SK-N-SH (cell line): ENCODE measurements around the gene PRKACA. TPM values are rescaled to one million over a fixed set of nuclear protein-coding genes. Genes with fewer than 3 reads are reported as not detected.
A peak's percentile ranks its signal among the peaks of the same experiment; 100 is the strongest.

Source experiments
- CTCF ChIA-PET: fragments of 300-600, 350-600 bp; formaldehyde crosslinking; extraction: SDS; loops from one replicate; lab custom pipeline; 2021; lab: Yijun Ruan, JAX
- POLR2A ChIA-PET: fragments of 350-600 bp; sonication (Branson Sonifier 250); formaldehyde crosslinking; extraction: SDS; loops from one replicate; lab custom pipeline; 2020; ENCODE audit warnings: antibody characterized with exemption, inconsistent platforms; lab: Yijun Ruan, JAX
- DNase-seq: peaks from one replicate; pipeline ENCODE4 v3.0.0; 2012
- H2AFZ ChIP-seq: fragments of 200-600 bp; sonication (generic); 2 replicates; pipeline ENCODE4 v1.8.1; 2016; ENCODE audit warnings: antibody characterized with exemption, mild to moderate bottlenecking, low read depth
- H3F3A ChIP-seq: fragments of 200-600 bp; sonication (generic); replicated peaks from 2 replicates; pipeline ENCODE3; 2016; ENCODE audit warnings: antibody characterized with exemption, mild to moderate bottlenecking; ENCODE audit not compliant: insufficient read depth
- H3K27ac ChIP-seq, 2 experiments: fragments of 200-500 bp in 1 of 2; fragments of 200-600 bp in 1 of 2; sonication (Bioruptor generic) in 1 of 2; sonication (generic), shearing (Covaris generic) in 1 of 2; 2 replicates each; pipeline versions ENCODE4 v1.5.1 to v1.6.1; 2014 to 2016; ENCODE audit warnings: low read depth in 2 of 2, inconsistent platforms in 1 of 2, low read length in 1 of 2, mild to moderate bottlenecking in 1 of 2, mixed read lengths in 1 of 2
- H3K27me3 ChIP-seq: fragments of 200-600 bp; sonication (generic), shearing (Covaris generic); 2 replicates; pipeline ENCODE4 v1.6.1; 2016; ENCODE audit warnings: mixed run types; ENCODE audit not compliant: insufficient read depth
- H3K36me3 ChIP-seq, 2 experiments: fragments of 200-500 bp in 1 of 2; fragments of 200-600 bp in 1 of 2; sonication (Bioruptor generic) in 1 of 2; sonication (generic) in 1 of 2; replicated peaks in 1 of 2; 2 replicates each; pipeline versions ENCODE3 to v1.5.1; 2014 to 2016; ENCODE audit warnings: low read length in 1 of 2, mild to moderate bottlenecking in 1 of 2; ENCODE audit not compliant: insufficient read depth in 2 of 2, control insufficient read depth in 1 of 2
- H3K4me1 ChIP-seq, 2 experiments: fragments of 200-500 bp in 1 of 2; fragments of 200-600 bp in 1 of 2; sonication (Bioruptor generic) in 1 of 2; sonication (generic), shearing (Covaris generic) in 1 of 2; 2 replicates each; pipeline versions ENCODE4 v1.5.1 to v1.6.1; 2014 to 2016; ENCODE audit warnings: low read depth in 1 of 2, low read length in 1 of 2, mixed run types in 1 of 2; ENCODE audit not compliant: insufficient read depth in 2 of 2, control insufficient read depth in 1 of 2
- H3K4me2 ChIP-seq: fragments of 200-600 bp; sonication (generic), shearing (Covaris generic); 2 replicates; pipeline ENCODE4 v1.6.1; 2017; ENCODE audit warnings: mixed run types
- H3K4me3 ChIP-seq, 2 experiments: fragments of 200-500 bp in 1 of 2; fragments of 200-600 bp in 1 of 2; sonication (Bioruptor generic) in 1 of 2; sonication (generic), shearing (Covaris generic) in 1 of 2; 2 replicates each; pipeline versions ENCODE4 v1.5.1 to v1.8.1; 2014 to 2016; ENCODE audit warnings: low read depth in 2 of 2, inconsistent platforms in 1 of 2, low read length in 1 of 2, mild to moderate bottlenecking in 1 of 2, mixed read lengths in 1 of 2, moderate library complexity in 1 of 2
- H3K79me2 ChIP-seq: fragments of 200-600 bp; sonication (generic); 2 replicates; pipeline ENCODE4 v1.8.1; 2017; ENCODE audit warnings: mild to moderate bottlenecking; ENCODE audit not compliant: insufficient read depth
- H3K9ac ChIP-seq: fragments of 200-600 bp; sonication (generic); 2 replicates; pipeline ENCODE4 v1.6.1; 2017; ENCODE audit warnings: mixed run types
- H3K9me2 ChIP-seq: fragments of 200-600 bp; sonication (generic); 2 replicates; pipeline ENCODE4 v1.6.1; 2017; ENCODE audit warnings: mixed run types
- H3K9me3 ChIP-seq: fragments of 200-600 bp; sonication (generic); 2 replicates; pipeline ENCODE4 v1.6.1; 2017; ENCODE audit warnings: mixed run types, mild to moderate bottlenecking, moderate library complexity
- H4K20me1 ChIP-seq: fragments of 200-600 bp; sonication (generic); 2 replicates; pipeline ENCODE4 v1.6.1; 2017; ENCODE audit warnings: mild to moderate bottlenecking, mixed run types; ENCODE audit not compliant: insufficient read depth
- CHD2 ChIP-seq: fragments of 150-350 bp; IDR thresholded peaks from 2 replicates; pipeline ENCODE4 v1.6.1; 2018; ENCODE audit warnings: low read length; ENCODE audit not compliant: partially characterized antibody
- ELF1 ChIP-seq: IDR thresholded peaks from 2 replicates; pipeline ENCODE4 v1.4.0; 2012
- EP300 ChIP-seq, 2 experiments: IDR thresholded peaks; 2 replicates each; pipeline versions ENCODE4 v1.4.0 to v1.6.1; 2012; ENCODE audit warnings: borderline replicate concordance in 1 of 2, low read depth in 1 of 2, low read length in 1 of 2
- EZH2phosphoT487 ChIP-seq: fragments of 200-600 bp; sonication (generic); IDR thresholded peaks from 2 replicates; pipeline ENCODE4 v1.6.1; 2017; ENCODE audit warnings: low read depth, mixed run types, mild to moderate bottlenecking, antibody characterized with exemption, moderate library complexity, borderline replicate concordance
- FOSL2 ChIP-seq: IDR thresholded peaks from 2 replicates; pipeline ENCODE4 v1.4.0; 2012; ENCODE audit warnings: low read depth, mild to moderate bottlenecking, moderate library complexity, borderline replicate concordance
- GATA2 ChIP-seq: sonication (generic); formaldehyde crosslinking; IDR thresholded peaks from 2 replicates; pipeline ENCODE4 v1.5.0; 2020; ENCODE audit warnings: mild to moderate bottlenecking, missing genetic modification reagents
- IRF3 ChIP-seq: fragments of 150-350 bp; IDR thresholded peaks from 2 replicates; pipeline ENCODE4 v1.6.1; 2016; ENCODE audit warnings: mild to moderate bottlenecking, low read depth, low read length
- JUND ChIP-seq: IDR thresholded peaks from 2 replicates; pipeline ENCODE4 v1.4.0; 2012
- MXI1 ChIP-seq: IDR thresholded peaks from 2 replicates; pipeline ENCODE4 v1.6.1; 2012; ENCODE audit warnings: mild to moderate bottlenecking, low read depth, low read length, improper control_type of control experiment
- NFIC ChIP-seq: IDR thresholded peaks from 2 replicates; pipeline ENCODE4 v1.4.0; 2012; ENCODE audit warnings: borderline replicate concordance
- NRF1 ChIP-seq: IDR thresholded peaks from 2 replicates; pipeline ENCODE4 v1.6.1; 2012; ENCODE audit warnings: low read depth, mild to moderate bottlenecking, low read length
- POLR2AphosphoS5 ChIP-seq: IDR thresholded peaks from 2 replicates; pipeline ENCODE4 v1.6.1; 2012; ENCODE audit warnings: low read depth, low read length
- RAD21 ChIP-seq: IDR thresholded peaks from 2 replicates; pipeline ENCODE4 v1.6.1; 2012; ENCODE audit warnings: mild to moderate bottlenecking, low read length
- RCOR1 ChIP-seq: fragments of 150-350 bp; IDR thresholded peaks from 2 replicates; pipeline ENCODE4 v1.6.1; 2017; ENCODE audit warnings: antibody characterized with exemption, low read length
- RFX5 ChIP-seq: IDR thresholded peaks from 2 replicates; pipeline ENCODE4 v1.6.1; 2012; ENCODE audit warnings: mild to moderate bottlenecking, improper control_type of control experiment, low read length
- RXRA ChIP-seq: IDR thresholded peaks from 2 replicates; pipeline ENCODE4 v1.4.0; 2012; ENCODE audit warnings: low read depth, mild to moderate bottlenecking, borderline replicate concordance
- SMC3 ChIP-seq: IDR thresholded peaks from 2 replicates; pipeline ENCODE4 v1.6.1; 2012; ENCODE audit warnings: low read depth, low read length, improper control_type of control experiment
- TCF12 ChIP-seq: IDR thresholded peaks from 2 replicates; pipeline ENCODE4 v1.4.0; 2012
- USF1 ChIP-seq: IDR thresholded peaks from 2 replicates; pipeline ENCODE4 v1.4.0; 2012; ENCODE audit warnings: low read depth, borderline replicate concordance
- USF2 ChIP-seq: fragments of 150-350 bp; IDR thresholded peaks from 2 replicates; pipeline ENCODE4 v1.6.1; 2017; ENCODE audit warnings: antibody characterized with exemption, low read length, low read depth, borderline replicate concordance
- WGBS: methylation state at CpG from one replicate; pipeline ENCODE4 v1.1.6; 2017; ENCODE audit warnings: low lambda C conversion rate; 5-methylcytosine and 5-hydroxymethylcytosine counted together
- polyA plus RNA-seq, 3 experiments: library from polyadenylated mRNA; depleted of rRNA; stranded (reverse); fragments of >200 nt; gene quantifications; 2 replicates each; pipeline ENCODE4 v1.2.3, GENCODE V29; 2012

PRKACA gene
- polyA plus RNA-seq, 1 of the 3 experiments (the other 2 are of a cell fraction): 48.4 TPM

GRCh38 chr19:14162871-14163297 lies 45.3 kb upstream of the PRKACA start:
- Histone ChIP-seq H3K9ac (no peak overlapping the region), H3F3A (no peaks in the 10 kb centered on the region), H3K36me3 (peaks cover 3 to 21% of the 10 kb centered on the region in 2 experiments), H3K79me2 (no peaks in the 10 kb centered on the region), H3K27ac (no peak overlapping the region; a peak in 1 of 4 replicates)
- WGBS: 97% methylated on average over 33 of the region's 38 CpGs
- TF ChIP-seq MXI1: no peak
- no peak for TF ChIP-seq SMC3
- no peak for TF ChIP-seq USF1
- TF ChIP-seq RAD21: no peak
- TF ChIP-seq POLR2AphosphoS5: no peak
- no peak for TF ChIP-seq GATA2 (CRISPR knock-in tag)
- TF ChIP-seq RXRA: no peak
- no peak for TF ChIP-seq JUND
- no peak for TF ChIP-seq ELF1
- no peak for TF ChIP-seq EZH2phosphoT487
- TF ChIP-seq EP300 (IDR thresholded peaks at IDR 0.05; ENCODE audit: borderline replicate concordance in 1 of 2, low read depth in 1 of 2, low read length in 1 of 2): no peak
- TF ChIP-seq NRF1: no peak
- no peak for TF ChIP-seq RCOR1
- TF ChIP-seq TCF12: no peak
- no peak for TF ChIP-seq USF2
- TF ChIP-seq NFIC: no peak
- no peak for TF ChIP-seq FOSL2
- TF ChIP-seq RFX5: no peak
- TF ChIP-seq CHD2: no peak
- no peak for TF ChIP-seq IRF3
- TF ChIP-seq, all 33 proteins: peak for 0
- Histone ChIP-seq H4K20me1 (no peaks in the 10 kb centered on the region), H3K4me2 (no peak overlapping the region), H3K27me3 (no peaks in the 10 kb centered on the region), H3K9me3 (no peaks in the 10 kb centered on the region), H3K4me3 (no peak overlapping the region), H2AFZ (no peak overlapping the region), H3K4me1 (peaks cover 0 to 8% of the 10 kb centered on the region in 2 experiments; a peak in 1 of 4 replicates), H3K9me2 (no peaks in the 10 kb centered on the region)
- POLR2A ChIA-PET: no interaction called here
- peak; percentile 19 for DNase-seq
- CTCF ChIA-PET: interaction anchor here (1.5 kb wide), 1 partner anchor 26 kb away, joined by 3 read pairs; the partner anchor contains the start of gene ASF1B
